Stimulated activated CD4-positive, alpha-beta T cell treated with anti-CD3 and anti-CD28 coated beads, Interleukin-12 subunit alpha, Interleukin-12 subunit beta, amount 100 ng/mL, for 24 hours (primary cell): ENCODE measurements around the gene PCGF3.
"Not testable (repeated sequence)": the region's sequence is repeated elsewhere in the genome, so short reads cannot be mapped to it uniquely, and the experiment has no call there.

Experiments
- DNase-seq, 2 experiments: peaks; one replicate each; pipeline ENCODE4 v3.0.0-alpha.2; 2020; ENCODE audit warnings: low read depth in 2 of 2

The PCGF3 gene

GRCh38 chr4:683247-683897 lies 22.3 kb upstream of the PCGF3 start:
- DNase-seq, result no peak

GRCh38 chr4:683982-684622 lies 21.5 kb upstream of the PCGF3 start:
- DNase-seq, result no peak

- DNase-seq, result no peak
Observed at GRCh38 chr4:684623-685327, 20.9 kb upstream of the PCGF3 start.

- DNase-seq, result no peak
Observed at GRCh38 chr4:685679-686412, 19.8 kb upstream of the PCGF3 start.

GRCh38 chr4:686413-687040 lies 19.1 kb upstream of the PCGF3 start:
- no peak for DNase-seq

- no peak for DNase-seq
Observed at GRCh38 chr4:687048-687970, 18.3 kb upstream of the PCGF3 start.

- no peak for DNase-seq
Observed at GRCh38 chr4:687971-688853, 17.4 kb upstream of the PCGF3 start.

GRCh38 chr4:688854-689681 lies 16.6 kb upstream of the PCGF3 start, which contains the start of gene SLC49A3:
TSS of gene SLC49A3 (minus strand) at chr4:689151. CDS start at chr4:689127, 24 bp downstream.
- DNase-seq, result no peak

GRCh38 chr4:689723-690122 lies 15.9 kb upstream of the PCGF3 start:
- no peak for DNase-seq

- DNase-seq, result no peak
Observed at GRCh38 chr4:692771-693554, 12.7 kb upstream of the PCGF3 start.

GRCh38 chr4:694341-694940 lies 11.2 kb upstream of the PCGF3 start:
- not testable (repeated sequence) for DNase-seq

GRCh38 chr4:699816-700580 lies 5.6 kb upstream of the PCGF3 start:
- DNase-seq, result no peak

- no peak for DNase-seq
Observed at GRCh38 chr4:700587-701264, 4.9 kb upstream of the PCGF3 start.

GRCh38 chr4:702618-703048 lies 3.0 kb upstream of the PCGF3 start:
- no peak for DNase-seq

- no peak for DNase-seq
Observed at GRCh38 chr4:703336-704197, 2.1 kb upstream of the PCGF3 start.
